ENCODE measurements around the gene CTSA.
A peak's percentile ranks its signal among the peaks of the same experiment; 100 is the strongest.
"Not testable (repeated sequence)": the region's sequence is repeated elsewhere in the genome, so short reads cannot be mapped to it uniquely, and the experiment has no call there.

The CTSA gene

GRCh38 chr20:45918779-45919537, 27.8 kb downstream of the CTSA start:
- no peak for DNase-seq (ENCODE audit: low read depth)

GRCh38 chr20:45919542-45920399, 28.6 kb downstream of the CTSA start:
- no peak for DNase-seq (ENCODE audit: low read depth)

- no peak for DNase-seq (ENCODE audit: low read depth)
These were observed 29.6 kb downstream of the CTSA start for GRCh38 chr20:45920462-45921336.

GRCh38 chr20:45921337-45922189, 30.4 kb downstream of the CTSA start:
- no peak for DNase-seq (ENCODE audit: low read depth)

- no peak for DNase-seq (ENCODE audit: low read depth)
These were observed 33.5 kb downstream of the CTSA start for GRCh38 chr20:45924391-45925261.

GRCh38 chr20:45925821-45926506, 34.8 kb downstream of the CTSA start:
- no peak for DNase-seq (ENCODE audit: low read depth)

- no peak for DNase-seq (ENCODE audit: low read depth)
These were observed 35.6 kb downstream of the CTSA start for GRCh38 chr20:45926731-45927070.

GRCh38 chr20:45927071-45927878, 36.1 kb downstream of the CTSA start:
- no peak for DNase-seq (ENCODE audit: low read depth)

- not testable (repeated sequence) for DNase-seq (ENCODE audit: low read depth)
These were observed 40.5 kb downstream of the CTSA start for GRCh38 chr20:45931680-45932079.

GRCh38 chr20:45933266-45934045, 42.3 kb downstream of the CTSA start:
- DNase-seq (ENCODE audit: low read depth): peak; percentile 27

GRCh38 chr20:45934046-45934585, 43.0 kb downstream of the CTSA start:
- DNase-seq (ENCODE audit: low read depth): no peak

GRCh38 chr20:45934586-45935415, 43.7 kb downstream of the CTSA start, which contains the start of gene PCIF1:
PCIF1 (plus strand) TSS chr20:45934683; CDS start chr20:45939000, 4,317 bp downstream.
- DNase-seq (ENCODE audit: low read depth): peak; percentile 98

GRCh38 chr20:45935416-45936046, 44.4 kb downstream of the CTSA start:
- no peak for DNase-seq (ENCODE audit: low read depth)

GRCh38 chr20:45937765-45938164, 46.6 kb downstream of the CTSA start:
- no peak for DNase-seq (ENCODE audit: low read depth)

GRCh38 chr20:45938727-45939438, 47.7 kb downstream of the CTSA start:
- no peak for DNase-seq (ENCODE audit: low read depth)

- no peak for DNase-seq (ENCODE audit: low read depth)
These were observed 48.9 kb downstream of the CTSA start for GRCh38 chr20:45940053-45940452.
